Right cardiac atrium (tissue), 5 donors: ENCODE measurements around the gene IGSF8. TPM values are rescaled to one million over a fixed set of nuclear protein-coding genes. Genes with fewer than 3 reads are reported as not detected.
A peak's percentile ranks its signal among the peaks of the same experiment; 100 is the strongest.
"Not testable (repeated sequence)": the region's sequence is repeated elsewhere in the genome, so short reads cannot be mapped to it uniquely, and the experiment has no call there.

Experiments
- ATAC-seq, 2 donors: fragments of 200-7000 bp; cut with Tn5 transposase; one replicate each; pipeline versions ENCODE4 v1.8.0 to v1.9.1; 2020; ENCODE audit warnings: moderate library complexity in 2 of 2, mild to moderate bottlenecking in 1 of 2
- DNase-seq, 3 donors: peaks; one replicate each; pipeline ENCODE4 v3.0.0-alpha.2; 2020
- H3K27ac ChIP-seq: one replicate; pipeline ENCODE4 v1.5.1; 2013; ENCODE audit warnings: mild to moderate bottlenecking, low read length, control low read depth, moderate library complexity
- H3K27me3 ChIP-seq: one replicate; pipeline ENCODE4 v1.6.1; 2013; ENCODE audit not compliant: control insufficient read depth, insufficient read depth
- H3K4me1 ChIP-seq: one replicate; pipeline ENCODE4 v1.6.1; 2013; ENCODE audit warnings: low read length; ENCODE audit not compliant: control insufficient read depth, insufficient read depth
- H3K4me3 ChIP-seq: one replicate; pipeline ENCODE4 v1.5.1; 2013; ENCODE audit warnings: low read length, control low read depth
- H3K9me3 ChIP-seq: one replicate; pipeline ENCODE4 v1.6.1; 2013; ENCODE audit warnings: low read length; ENCODE audit not compliant: control insufficient read depth
- WGBS: extraction: QIAGEN DNeasy Blood & Tissue Kit; methylation state at CpG from one replicate; pipeline ENCODE4 v1.1.7; 2013; 5-methylcytosine and 5-hydroxymethylcytosine counted together
- intact Hi-C, 4 donors: fragments of 100-400 bp; cut with DNase I; formaldehyde crosslinking; loops; one replicate each; pipeline versions ENCODE4 v1.11.0 to v1.14.0; 2022 to 2023
- polyA plus RNA-seq: library from polyadenylated mRNA; stranded (reverse); fragments of 200-250 nt; gene quantifications from one replicate; pipeline ENCODE4 v1.2.3, GENCODE V29; 2013
- total RNA-seq, 4 donors: library from RNA; stranded (reverse); fragmentation: NEBNext Ultra II Directional; extraction: Animal tissue kit (Norgen Biotek cat#: 25700); gene quantifications; one replicate each; pipeline ENCODE4 v1.2.1, GENCODE V29; 2021
- donor health status: healthy with polysubstance abuse.
- donor health status: DM: no; HTN: yes; CAD: no.
- donor health status: DM: no; HTN: no; CAD: no.
- donor health status: DM: no; HTN: yes; CAD: no; lungs with severe emphysema.
- donor health status: DM: yes; HTN: yes; CAD: no.

The IGSF8 gene
- total and polyA plus RNA-seq, 5 donors: 18.2 to 24.2 (median 18.8) TPM

DNA sequence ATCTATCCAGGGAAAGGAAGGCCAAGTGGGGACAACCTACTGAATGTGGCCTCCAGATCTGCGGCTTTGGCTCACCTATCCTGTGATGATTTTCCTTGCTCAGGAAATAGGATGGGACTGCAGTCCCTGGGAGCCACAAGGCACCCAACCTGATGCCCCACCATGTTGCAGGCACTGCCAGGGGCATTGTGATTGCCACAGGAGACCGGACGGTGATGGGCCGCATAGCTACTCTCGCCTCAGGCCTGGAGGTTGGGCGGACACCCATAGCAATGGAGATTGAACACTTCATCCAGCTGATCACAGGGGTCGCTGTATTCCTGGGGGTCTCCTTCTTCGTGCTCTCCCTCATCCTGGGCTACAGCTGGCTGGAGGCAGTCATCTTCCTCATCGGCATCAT is 29.0 kb upstream of the IGSF8 start:
- ATAC-seq: no peak
- H3K4me3 ChIP-seq: no peak overlapping the region
- 95% methylated on average over 9 of the region's 9 CpGs for WGBS
- H3K27ac ChIP-seq: peak overlapping the region; percentile 46
- no peaks in the 10 kb centered on the region for H3K27me3 ChIP-seq
- no peaks in the 10 kb centered on the region for H3K9me3 ChIP-seq
- peak in 1 of 3 donors; percentile 26 for DNase-seq
- intact Hi-C loops: no loop called here
- peaks cover 16% of the 10 kb centered on the region for H3K4me1 ChIP-seq

DNA sequence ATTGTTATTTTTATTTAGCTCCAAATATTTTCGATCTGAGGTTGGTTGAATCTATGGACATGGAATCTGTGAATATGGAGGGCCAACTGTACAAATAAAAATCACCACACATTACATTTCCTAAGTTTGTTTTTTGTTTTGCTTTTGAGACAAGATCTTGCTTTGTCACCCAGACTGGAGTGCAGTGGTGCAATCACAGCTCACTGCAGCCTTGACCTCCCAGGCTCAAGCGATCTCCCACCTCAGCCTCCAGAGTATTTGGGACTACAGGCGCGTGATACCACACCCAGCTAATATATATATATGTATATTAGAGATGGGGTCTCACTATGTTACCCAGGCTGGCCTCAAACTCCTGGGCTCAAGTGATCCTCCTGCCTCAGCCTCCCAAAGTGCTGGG is 27.9 kb upstream of the IGSF8 start:
- intact Hi-C loops, DNase-seq, H3K9me3 ChIP-seq, ATAC-seq, H3K4me3 ChIP-seq, H3K27me3 ChIP-seq, H3K27ac ChIP-seq: not testable (repeated sequence)
- H3K4me1 ChIP-seq: peaks cover 14% of the 10 kb centered on the region
- WGBS: 84% methylated on average over 4 of the region's 4 CpGs

DNA sequence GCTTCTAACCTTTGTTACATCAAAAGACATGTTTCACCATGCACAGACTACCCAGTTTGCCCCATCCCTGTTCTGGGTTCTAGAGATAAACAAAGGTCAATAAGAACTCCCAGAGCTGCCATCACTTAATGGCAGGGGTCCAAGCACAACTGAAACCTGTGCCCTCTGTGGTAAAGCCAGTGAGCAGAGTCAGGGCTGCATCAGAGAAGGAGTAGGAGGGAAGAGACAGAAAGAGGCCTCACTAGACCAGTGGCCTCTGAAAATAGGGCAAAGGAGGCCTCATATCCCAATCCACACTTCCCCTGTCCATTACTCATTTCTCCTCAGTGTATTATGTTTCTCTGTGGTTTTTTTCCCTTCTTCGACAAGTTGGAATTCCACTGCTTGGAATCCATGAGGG is 27.3 kb upstream of the IGSF8 start:
- H3K4me1 ChIP-seq: peaks cover 12% of the 10 kb centered on the region
- no peaks in the 10 kb centered on the region for H3K27me3 ChIP-seq
- intact Hi-C loops: no loop called here
- DNase-seq (peak in 1 of 3 donors; percentile 7), ATAC-seq (no peak)
- no peaks in the 10 kb centered on the region for H3K9me3 ChIP-seq
- WGBS: 78% methylated on average over 1 of the region's 1 CpG
- H3K27ac ChIP-seq: peak overlapping the region; percentile 47
- no peak overlapping the region for H3K4me3 ChIP-seq

GRCh38 chr1:160124705-160125478 is 26.5 kb upstream of the IGSF8 start:
- H3K4me1 ChIP-seq: peaks cover 12% of the 10 kb centered on the region
- DNase-seq: peak in 1 of 3 donors; percentile 14
- intact Hi-C loops: no loop called here
- WGBS: 70% methylated on average over 8 of the region's 8 CpGs
- no peak overlapping the region for H3K4me3 ChIP-seq
- no peaks in the 10 kb centered on the region for H3K9me3 ChIP-seq
- peak; percentile 17 to 20 for ATAC-seq
- peak overlapping the region; percentile 47 for H3K27ac ChIP-seq
- no peaks in the 10 kb centered on the region for H3K27me3 ChIP-seq

GRCh38 chr1:160123726-160124125 is 25.3 kb upstream of the IGSF8 start:
- DNase-seq: no peak

GRCh38 chr1:160122978-160123495 is 24.6 kb upstream of the IGSF8 start:
- Histone ChIP-seq H3K27me3 (no peaks in the 10 kb centered on the region), H3K4me3 (no peak overlapping the region), H3K4me1 (peaks cover 10% of the 10 kb centered on the region), H3K27ac (no peak overlapping the region), H3K9me3 (no peaks in the 10 kb centered on the region)
- intact Hi-C loops: no loop called here
- DNase-seq (peak in 1 of 3 donors; percentile 46), ATAC-seq (no peak)
- 82% methylated on average over 16 of the region's 16 CpGs for WGBS

More at GRCh38 chr1:160123726-160124125, 25.3 kb upstream of the IGSF8 start:
- no peak for ATAC-seq
- intact Hi-C loops: no loop called here
- H3K9me3 ChIP-seq: no peaks in the 10 kb centered on the region
- H3K4me3 ChIP-seq: no peak overlapping the region
- peak overlapping the region; percentile 58 for H3K27ac ChIP-seq
- peaks cover 9% of the 10 kb centered on the region for H3K4me1 ChIP-seq
- H3K27me3 ChIP-seq: no peaks in the 10 kb centered on the region

DNA sequence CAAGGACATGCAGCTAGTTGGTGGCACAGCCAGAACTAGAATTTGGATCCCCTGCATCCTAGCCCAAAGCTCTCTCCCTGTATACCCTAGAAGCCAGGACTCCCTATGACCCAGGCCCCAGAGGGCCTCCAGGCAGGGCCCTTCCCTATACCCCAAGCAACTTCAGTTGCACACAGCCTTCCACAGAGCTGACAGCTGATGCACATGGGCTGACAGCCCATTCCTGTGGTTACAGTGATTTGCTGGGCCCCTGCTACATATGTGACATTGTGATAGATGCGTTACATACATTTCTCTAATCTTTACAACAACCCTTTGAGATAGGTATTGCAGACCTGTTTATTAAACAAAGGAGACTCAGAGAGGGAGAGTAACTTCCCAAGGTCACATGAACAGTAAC is 23.0 kb upstream of the IGSF8 start:
- no peak for ATAC-seq
- H3K4me1 ChIP-seq: peaks cover 6% of the 10 kb centered on the region
- DNase-seq: peak in 1 of 3 donors; percentile 20
- no peak overlapping the region for H3K4me3 ChIP-seq
- intact Hi-C loops: no loop called here
- H3K9me3 ChIP-seq: no peaks in the 10 kb centered on the region
- 80% methylated on average over 1 of the region's 1 CpG for WGBS
- H3K27me3 ChIP-seq: no peaks in the 10 kb centered on the region
- H3K27ac ChIP-seq: no peak overlapping the region

DNA sequence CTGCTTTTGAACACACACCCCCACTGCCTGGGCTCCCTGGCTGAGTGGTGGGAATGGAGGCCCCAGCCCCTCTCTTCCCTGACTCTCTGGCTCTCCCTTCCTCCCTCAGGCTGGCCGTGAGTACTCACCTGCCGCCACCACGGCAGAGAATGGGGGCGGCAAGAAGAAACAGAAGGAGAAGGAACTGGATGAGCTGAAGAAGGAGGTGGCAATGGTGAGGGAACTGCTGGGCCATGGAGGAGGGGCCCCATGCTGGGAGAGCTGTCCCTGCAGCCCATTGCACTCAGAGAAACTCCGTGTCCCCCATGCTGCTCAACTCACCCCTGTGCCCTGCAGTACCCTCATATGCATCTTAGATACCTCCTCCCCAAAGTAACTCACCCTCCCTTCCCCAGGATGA is 22.4 kb upstream of the IGSF8 start:
- Histone ChIP-seq H3K4me1 (peaks cover 6% of the 10 kb centered on the region), H3K9me3 (no peaks in the 10 kb centered on the region), H3K4me3 (no peak overlapping the region), H3K27me3 (no peaks in the 10 kb centered on the region), H3K27ac (no peak overlapping the region)
- intact Hi-C loops: no loop called here
- ATAC-seq (no peak), DNase-seq (peak in 1 of 3 donors; percentile 14)
- 87% methylated on average over 5 of the region's 5 CpGs for WGBS

DNA sequence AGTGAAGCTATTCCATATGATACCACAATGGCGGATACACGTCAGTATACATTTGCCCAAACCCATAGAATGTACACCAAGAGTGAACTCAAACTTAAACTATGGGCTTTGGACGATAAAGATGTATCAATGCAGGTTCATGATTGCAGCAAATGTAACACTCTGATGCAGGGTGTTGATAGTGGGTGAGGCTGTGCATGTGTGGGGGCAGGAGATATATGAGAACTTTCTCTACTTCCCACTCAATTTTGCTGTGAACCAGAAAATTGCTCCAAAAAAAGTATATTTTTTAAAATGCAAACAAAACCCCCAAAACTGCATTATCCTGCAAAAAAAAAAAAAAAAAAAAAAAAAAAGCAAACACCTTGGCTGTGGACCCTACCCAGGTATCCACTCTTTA is 20.5 kb upstream of the IGSF8 start:
- H3K9me3 ChIP-seq: no peaks in the 10 kb centered on the region
- intact Hi-C loops: no loop called here
- 89% methylated on average over 3 of the region's 3 CpGs for WGBS
- no peak overlapping the region for H3K27ac ChIP-seq
- ATAC-seq: no peak
- no peak overlapping the region for H3K4me3 ChIP-seq
- H3K4me1 ChIP-seq: peaks cover 5% of the 10 kb centered on the region
- no peak for DNase-seq
- H3K27me3 ChIP-seq: no peaks in the 10 kb centered on the region

DNA sequence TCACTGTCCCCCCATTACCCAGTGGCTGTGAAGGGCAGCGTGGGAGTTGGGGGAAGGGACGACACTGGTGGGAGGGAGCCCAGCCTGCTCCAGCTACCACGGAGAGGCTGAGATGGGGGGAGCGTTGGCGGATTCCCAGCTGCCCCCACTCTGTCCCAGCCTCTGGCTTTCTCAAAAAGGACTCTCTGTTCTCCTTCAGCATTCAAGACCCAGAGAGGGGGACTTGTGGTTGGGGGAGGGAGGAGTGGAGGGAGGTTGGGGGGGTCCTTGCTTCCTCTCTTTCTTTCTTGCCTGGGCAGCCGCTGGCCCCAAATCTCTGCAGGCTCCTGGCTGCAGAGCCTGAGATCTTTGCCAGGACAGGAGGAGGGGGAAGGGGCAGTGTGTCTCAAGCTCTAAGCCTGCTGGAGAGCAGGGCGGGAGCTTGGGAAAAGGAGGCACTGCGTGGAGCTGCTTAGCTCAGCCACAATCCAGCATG is 19.3 kb upstream of the IGSF8 start:
- WGBS: 22% methylated on average over 8 of the region's 8 CpGs
- peak in 2 of 3 donors; percentile 82 for DNase-seq
- intact Hi-C loops: no loop called here

GRCh38 chr1:160117300-160117699 is 18.9 kb upstream of the IGSF8 start:
- Histone ChIP-seq H3K4me1 (peaks cover 7% of the 10 kb centered on the region), H3K4me3 (peak overlapping the region; percentile 40), H3K27me3 (no peaks in the 10 kb centered on the region), H3K27ac (peak overlapping the region; percentile 82), H3K9me3 (no peaks in the 10 kb centered on the region)
- ATAC-seq (no peak), DNase-seq (no peak)
- intact Hi-C loops: no loop called here
- 8% methylated on average over 1 of the region's 1 CpG for WGBS

More for the DNA sequence above, 19.3 kb upstream of the IGSF8 start:
- Histone ChIP-seq H3K4me3 (peak overlapping the region; percentile 40), H3K4me1 (peaks cover 5% of the 10 kb centered on the region), H3K27me3 (no peaks in the 10 kb centered on the region), H3K9me3 (no peaks in the 10 kb centered on the region), H3K27ac (peak overlapping the region; percentile 82)
- ATAC-seq: peak; percentile 49 to 73
